NCI-H524 treated with DMSO at 0.1 percent for 48 hours (cell line): Measurements from ENCODE around the gene AAMP.

Experiments
- DNase-seq: peaks from one replicate; lab custom pipeline; 2025; lab: John Stamatoyannopoulos, UW

The AAMP gene

DNA sequence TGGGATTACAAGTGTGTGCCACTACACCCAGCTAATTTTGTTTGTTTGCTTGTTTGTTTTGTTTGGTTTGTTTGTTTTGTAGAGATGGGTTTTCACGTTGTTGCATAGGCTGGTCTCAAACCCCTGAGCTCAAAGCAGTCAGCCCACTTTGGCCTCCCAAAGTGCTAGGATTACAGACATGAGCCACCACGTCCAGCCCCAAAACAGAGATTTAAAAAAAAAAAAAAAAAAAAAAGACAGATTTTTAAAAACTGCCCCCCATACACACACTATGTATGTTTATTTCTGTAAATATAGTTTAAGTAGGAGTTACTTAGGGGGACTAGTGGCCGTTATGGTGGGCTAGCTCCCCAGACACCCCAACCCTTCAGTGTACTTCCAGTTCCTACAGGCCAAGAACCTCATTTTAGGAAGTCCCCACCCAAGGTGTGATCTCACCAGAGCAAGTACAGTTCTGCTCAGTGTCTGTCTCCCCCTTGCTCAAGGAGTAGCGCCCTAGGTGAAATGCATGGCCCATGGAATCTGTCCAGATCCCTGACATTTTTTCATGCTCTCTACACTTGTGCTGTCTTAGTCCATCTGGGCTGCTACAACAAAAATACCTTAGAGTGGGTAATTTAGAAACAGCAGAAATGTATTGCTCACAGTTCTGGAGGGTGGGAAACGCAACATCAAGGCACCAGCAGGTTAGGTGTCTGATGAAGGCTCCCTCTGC is 23.9 kb upstream of the AAMP start:
- no peak for DNase-seq

DNA sequence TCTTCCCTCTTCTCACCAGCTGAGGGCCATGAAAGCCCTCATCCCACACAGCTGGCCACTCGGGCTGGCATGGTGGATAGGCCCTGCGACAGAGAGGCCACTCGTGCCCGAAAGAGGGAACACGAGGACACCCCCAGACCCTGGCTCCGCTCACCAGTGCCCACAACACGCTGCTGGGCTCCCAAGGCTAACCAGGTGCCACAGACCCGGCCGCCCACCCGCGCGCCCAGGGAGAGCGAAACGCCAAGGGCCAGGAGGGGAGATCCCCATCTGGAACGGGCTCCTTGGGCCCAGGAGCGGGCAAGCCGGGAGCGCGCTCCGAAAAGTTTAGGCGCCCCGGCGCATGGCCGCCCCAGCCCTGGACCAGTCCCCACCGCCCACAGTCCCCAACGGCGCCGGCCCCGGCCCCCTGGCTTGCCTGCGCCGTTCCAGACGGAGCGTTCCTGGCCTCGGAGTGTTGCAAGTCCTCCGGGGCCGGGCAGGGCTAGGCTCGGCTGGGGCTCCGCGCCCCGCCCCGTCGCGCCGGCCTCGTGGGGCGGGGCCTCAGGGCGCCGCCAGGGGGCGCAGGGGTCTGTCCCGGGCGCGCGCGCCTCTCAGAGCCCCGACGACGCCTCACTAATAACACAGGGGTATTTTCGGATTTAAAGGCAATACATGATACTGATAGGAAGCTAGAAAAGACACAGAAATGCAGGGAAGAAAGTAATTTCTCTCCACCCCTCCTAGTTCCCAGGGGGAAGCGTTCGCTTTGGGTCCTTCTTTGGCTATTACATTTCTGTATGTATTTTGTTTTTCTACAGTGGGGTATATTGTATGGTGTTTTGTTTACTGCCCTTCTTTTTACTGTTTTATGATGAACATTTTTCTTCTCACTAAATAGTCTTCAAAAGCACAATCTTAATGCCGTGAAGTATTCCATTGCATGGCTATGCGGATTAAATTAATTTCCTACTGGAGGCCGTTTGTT is 22.4 kb upstream of the AAMP start, which contains the start of gene TMBIM1:
Gene TMBIM1 (minus strand): TSS at position 456 of the 967 bp plus-strand sequence. CDS start 10,362 bp downstream, outside the sequence.
- DNase-seq, result no peak

DNA sequence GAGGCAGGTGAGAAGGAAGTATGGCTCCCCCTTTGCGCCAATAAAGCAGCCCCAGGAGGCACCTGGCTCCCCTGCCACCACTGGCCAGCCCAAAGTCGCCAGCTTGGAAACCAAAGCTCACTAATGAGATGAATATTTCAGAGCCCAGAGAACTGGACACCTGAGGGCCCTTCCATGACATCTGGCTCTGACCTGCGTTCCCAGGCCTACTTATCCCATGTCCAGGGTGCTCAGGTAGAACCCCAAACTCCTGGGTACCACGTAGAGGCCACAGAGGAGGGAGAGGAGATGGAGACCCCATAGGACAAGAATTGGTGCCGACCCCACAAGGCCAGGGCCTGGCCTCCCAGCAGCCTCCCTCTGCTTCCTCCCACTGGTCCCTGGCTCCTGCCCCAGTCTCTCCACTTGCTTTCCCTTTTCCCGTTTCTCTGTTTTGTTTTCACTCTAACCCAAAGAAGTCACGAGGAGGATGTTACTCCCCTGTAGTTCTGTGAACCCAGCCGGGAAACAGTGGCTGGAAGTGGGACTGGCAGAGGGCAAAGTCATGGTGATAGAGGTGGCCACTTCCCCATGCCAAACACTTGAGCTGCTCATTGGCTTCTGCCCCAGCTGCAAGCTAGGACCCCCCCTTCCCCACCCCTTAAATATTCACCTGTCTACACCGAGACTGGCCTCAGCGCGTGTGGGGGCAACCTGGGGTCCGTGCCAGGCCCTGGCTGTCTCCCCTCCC is 21.5 kb upstream of the AAMP start:
- DNase-seq, result no peak

DNA sequence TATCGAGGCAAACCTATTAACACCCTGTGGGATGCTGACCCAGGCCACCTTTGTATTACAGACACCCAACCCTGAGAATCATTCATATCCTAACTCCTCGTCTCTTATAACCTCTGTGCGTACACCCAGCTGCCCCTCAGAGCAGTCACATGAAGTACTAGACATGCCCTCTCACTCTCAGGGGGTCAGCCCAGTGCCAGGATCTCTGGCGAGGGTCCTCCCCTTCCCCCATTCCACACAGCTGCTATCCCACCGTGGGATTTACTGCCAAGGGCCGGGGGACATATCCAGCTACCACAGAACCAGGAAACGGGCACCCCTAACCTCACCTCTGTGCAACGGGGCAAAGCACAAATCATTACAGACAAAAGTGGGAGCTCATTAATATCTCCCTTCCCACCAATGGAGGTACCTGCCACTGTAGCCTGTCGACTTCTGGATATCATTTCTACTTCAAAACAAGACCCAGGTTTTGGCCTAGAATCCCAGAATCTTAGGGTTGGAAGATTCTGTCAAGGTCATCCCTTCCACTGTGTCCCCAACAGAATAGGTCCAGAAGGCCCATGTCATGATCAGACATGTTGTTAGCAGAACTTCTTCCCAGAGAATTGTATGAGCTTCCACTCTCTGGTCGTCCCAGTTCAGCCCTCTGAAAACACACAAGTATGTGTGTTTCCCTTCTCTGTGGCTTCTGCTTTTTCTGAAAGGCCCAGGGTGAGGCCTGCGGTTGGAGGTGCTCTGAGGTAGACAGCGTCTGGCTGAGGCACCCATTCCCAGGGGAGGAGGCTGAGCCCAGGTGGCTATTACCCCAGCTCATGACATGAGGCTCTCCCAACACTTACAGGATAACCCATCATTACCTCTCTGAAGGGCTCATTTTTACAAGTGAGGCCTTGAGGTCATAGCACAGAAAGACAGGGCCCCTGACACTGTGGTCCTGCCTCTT is 20.7 kb upstream of the AAMP start:
- no peak for DNase-seq

DNA sequence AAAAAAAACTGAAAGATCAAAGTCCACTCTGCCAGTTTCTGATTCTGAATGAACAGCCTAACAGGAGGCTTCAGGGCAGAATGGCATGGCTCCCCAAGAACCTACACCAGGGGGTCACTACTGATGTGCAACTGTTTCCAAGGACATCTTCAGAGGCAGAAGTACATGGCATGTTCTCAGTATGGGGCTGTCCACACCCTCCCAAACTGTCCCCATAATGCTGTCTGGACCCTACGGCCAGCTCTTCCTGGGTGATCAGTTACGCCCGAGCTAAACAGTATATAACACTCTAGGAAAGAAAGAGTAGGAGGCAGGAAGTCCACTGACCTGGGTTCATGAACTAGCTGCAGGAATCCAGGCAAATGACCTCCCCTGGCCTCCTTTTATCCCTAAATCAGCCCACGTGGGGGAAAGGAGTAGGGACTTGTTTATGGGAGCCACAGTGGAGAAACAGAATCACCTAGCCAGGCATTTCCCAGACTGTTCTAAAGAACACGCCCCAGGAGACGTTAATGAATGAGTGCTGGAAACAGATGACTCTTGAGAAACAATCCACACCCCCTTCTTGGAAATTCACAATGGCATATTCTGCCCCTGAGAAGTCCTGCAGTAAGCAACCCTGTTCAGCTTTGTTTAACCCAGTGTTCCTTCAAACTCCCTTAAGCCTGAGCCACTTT is 19.8 kb upstream of the AAMP start:
- no peak for DNase-seq

DNA sequence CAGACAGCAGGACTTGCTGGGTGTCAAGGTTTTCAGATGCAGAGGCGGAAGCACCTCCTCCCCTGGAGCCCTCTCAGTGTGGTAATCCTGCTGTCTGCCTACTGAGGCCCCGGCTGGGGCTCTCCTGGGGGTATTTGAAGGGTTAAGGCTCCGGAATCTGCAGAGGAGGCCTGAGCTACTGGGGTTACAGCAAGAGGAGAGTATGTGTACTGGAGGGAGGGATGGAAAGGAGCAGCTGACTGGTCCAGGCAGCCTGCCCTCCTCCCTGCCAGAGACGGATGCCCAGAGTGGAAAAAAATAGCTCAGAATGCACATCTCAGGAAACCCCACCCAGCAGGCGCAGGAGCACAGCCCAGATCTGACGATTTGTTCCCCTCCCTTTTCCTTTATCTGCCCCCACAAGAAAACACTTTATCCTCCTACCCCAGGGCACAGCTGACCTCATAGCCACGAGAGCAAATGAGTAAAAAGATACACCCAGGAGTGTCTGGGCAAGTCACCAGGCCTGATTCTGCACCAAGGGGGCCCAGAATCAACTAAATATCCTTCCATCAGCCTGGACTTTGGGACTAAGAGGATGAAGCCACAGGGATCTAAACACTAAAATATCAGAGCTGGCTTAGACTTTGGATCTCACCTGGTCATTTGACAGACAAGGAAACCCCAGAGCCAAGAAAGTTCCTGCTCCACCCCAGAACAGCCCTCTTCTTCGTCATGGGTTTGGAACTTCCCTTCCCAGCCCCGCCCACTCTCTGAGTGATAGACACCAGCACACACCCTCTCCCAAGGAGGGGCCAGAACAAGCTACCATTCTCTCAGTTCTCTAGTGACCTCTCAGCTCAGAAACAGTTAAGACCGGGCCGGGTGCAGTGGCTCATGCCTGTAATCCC is 16.9 kb upstream of the AAMP start:
- no peak for DNase-seq

DNA sequence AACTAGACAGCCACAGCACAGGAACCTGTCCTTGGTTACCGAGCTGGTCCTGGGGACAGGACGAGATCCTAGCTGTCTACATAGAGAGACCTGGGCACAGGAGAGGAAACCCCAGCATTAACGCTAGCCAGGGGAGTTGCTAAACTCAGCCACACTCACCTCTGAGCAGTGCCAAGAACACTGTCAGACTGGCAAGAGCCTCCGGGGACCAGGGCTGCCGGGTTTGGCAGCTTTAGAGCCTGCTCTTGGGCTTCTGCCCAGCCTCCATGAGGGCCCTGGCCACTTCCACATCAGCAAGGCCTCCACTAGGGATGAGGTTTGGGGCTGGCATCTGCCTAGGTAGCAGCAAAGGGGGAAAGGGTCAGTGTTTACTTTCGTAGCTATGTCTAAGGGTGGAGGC is 15.7 kb upstream of the AAMP start:
- DNase-seq, result no peak

DNA sequence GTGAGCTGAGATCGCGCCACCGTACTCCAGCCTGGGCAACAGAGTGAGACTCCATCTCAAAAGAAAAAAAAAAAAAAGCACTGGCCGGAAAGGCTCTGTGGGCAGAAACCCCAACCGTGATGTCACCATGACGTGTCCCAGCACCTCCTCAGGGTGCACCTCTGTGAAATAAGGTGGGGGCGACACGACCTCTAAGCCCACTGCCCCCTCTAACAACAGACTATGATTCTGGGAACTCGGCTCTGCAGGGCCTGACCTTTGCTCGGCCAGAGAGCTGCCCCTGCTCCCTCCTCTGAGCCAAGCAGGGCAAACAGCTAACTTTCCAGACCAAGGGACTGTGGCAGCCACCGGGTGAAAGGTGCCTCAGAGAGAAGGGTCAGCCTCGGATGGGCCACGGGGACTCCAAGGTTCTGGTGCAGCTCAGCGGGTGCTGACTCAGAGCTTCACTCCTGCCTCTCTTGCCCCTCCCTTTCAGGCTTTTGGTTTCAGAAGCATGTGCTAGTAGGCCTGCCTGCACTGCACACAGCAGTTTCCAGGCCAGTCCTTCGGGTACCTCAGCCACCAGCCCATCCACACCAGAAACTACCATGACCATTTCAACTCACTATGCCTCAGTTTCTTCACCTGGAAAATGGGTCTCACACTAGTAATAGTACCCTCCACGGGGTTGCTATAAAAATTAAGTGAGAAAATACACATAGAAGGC is 14.3 kb upstream of the AAMP start:
- no peak for DNase-seq

DNA sequence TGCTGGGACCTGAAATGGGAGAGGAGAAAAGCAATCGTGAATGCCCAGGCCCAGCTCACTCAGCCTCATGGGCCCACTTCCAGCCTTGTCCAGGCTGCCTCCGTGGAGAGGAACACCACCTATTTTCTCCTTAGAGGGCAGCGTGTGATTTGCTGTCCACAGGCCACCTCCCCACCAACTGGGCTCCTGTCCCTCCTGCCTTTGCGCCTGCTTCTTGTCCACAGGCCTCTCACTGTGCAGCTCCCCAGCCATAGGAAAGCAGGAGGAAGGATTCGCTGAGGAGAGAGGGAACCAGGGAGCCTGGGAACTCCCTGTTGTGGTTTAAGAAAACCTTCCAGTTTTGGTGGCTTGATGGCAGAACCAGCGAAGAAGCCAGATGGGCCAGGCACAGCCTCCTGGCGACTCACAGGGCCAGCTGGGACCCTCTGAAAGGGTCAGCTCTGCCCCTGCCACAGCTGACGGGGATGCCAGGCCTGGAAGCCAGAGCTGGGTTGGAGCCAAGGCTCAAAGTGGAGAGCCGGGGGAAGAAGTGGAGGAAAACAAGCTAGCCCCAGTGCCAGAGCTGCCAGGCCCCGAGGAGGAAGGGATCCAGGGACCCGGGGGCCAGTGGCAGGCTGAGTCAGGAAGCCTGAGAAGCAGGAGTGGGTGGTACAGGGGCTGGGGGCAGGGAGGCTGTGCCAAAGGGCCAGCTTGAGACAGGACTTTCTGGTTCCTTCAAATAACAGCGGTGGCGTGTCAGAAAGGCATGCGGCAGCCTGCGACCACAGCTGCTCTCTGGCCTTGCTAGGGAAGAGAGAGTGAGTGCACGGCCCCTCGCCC is 12.4 kb upstream of the AAMP start:
- no peak for DNase-seq

DNA sequence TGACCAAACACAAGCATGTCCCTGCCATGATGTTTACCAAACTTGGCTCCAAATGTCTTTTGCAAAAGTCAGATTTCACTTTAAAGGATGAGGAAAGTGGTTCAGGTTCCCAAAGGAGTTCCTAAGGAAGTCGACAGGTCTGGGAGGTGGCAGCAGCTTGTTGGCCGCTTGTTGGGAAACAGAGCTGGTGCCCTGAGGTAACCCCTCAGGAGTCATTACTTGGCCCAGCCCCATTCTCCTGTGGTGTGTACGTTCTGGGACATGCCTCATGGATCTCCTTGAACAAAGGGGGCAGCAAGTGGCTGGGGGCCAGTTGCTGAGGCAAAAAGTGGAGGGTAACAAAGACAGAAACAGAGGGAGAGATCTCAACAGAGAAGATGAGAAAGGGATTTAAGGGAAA is 11.5 kb upstream of the AAMP start:
- DNase-seq, result no peak

DNA sequence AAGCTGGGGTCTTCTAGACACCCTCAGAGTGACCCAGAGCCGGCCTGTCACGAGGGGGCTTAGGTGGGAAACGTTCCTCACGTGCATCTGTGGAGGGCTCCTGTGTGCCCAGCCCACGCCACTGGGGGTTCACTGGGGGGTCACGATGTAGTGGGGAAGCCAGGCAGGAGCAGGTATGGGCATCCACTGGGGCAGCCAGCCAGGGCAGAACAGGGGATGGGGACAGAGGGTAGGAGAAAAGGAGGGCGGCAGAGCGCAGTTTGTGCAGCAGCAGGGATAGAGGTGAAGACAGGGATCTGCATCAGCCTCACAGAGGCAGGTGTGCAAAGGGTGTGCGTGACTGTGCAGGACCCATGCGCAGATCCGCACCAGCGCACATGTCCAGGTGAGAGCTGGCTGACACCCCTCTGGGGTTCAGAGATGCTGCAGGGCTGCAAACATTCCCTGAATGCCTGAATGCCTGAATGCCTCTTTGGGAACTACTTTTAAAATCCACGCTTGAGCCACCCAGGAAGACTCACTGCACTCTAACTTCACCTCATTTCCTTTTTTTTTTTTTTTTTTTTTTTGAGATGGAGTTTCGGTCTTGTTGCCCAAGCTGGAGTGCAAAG is 10.4 kb upstream of the AAMP start:
- no peak for DNase-seq

DNA sequence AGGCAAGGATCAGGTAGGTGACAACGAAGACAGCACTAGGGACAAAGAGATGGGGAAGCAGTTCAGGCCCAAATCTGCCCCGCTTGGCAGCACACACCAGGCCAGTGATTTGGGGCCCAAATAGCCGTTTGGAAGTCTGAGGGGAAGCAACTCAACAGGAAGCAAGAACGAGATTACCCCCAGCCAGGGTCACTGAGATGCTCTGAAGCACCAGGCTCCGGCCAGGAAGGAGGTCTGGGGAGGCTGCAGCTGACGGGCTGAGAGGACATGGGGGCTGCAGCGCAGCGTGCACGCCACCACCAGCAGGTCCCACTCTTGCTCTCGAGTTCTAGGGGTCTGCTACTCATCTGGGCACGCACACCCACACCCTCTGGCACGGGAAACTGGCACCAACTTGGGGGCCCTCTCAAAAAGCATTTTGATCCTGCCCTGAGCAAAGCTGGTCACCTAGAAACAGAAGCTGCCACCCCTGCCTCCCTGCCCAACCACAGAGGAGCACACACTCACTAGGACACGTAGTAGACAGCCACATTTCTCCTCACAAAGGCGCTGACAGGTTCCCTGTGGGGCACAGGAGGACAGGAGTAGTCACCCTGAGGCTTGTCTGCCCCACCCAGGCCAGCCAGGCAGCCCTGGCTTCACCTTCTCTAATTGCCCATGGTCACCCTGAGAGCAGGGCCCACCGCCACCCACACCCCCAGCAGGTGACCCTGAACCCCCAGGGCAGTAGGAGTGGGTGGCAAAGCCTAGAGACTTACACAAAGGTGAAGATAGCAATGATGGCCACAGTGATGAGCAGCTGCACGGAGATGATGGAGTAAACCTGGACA is 8.8 kb upstream of the AAMP start:
- no peak for DNase-seq

DNA sequence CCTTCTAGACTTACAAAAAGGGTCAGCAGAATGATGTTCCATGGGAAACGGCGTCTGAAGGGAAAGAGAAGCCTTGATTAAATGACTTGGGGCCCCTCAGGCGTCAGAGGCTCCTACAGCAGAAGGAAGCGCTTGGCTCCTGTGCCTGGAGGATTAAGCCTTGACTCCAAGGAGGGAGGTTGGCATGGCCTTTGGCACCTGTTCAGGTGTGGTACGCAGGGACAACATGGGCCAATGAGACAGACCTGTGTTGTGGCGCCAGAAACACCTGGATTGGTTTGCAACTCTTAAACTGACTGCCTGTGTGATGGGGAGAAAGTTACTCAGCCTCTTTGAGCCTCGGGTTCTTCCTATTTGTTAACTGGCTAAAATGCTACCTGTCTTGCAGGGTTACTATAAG is 8.0 kb upstream of the AAMP start:
- DNase-seq, result no peak

DNA sequence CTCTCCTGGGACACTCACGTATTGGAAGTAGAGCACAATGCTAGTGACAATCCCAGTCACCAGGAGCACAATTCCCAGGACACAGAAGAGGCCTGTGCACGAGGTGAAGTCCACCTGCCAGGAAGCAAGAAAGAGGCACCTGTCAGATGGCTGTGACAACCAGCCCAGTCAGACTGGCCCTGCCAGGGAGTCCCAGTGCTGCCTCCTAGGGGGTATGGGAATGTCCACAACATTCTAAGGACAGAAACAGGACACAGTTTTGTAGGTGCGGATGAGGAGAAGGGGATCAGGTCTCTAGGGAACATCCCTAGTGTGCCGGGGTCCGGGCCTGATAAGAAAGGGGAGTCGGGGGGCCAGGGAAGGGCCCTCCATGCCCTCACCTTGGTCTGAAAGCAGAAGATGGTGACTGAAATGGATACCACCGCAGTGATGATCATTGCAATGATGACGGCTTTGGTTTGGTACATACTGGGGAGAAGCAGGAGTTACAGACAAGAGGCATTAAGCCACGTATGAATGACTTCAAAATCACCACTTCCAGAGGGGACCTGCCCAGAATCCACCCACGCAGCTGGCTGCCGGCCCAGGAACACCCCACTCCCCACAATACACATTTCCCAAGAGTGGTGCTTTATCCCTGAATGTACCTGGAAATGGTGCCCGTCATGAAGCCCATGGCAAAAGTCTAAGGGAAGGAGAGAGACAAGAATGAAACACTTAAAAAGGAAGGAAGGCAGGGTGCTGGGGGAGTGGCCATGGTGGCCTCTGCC is 7.2 kb upstream of the AAMP start:
- DNase-seq, result no peak

DNA sequence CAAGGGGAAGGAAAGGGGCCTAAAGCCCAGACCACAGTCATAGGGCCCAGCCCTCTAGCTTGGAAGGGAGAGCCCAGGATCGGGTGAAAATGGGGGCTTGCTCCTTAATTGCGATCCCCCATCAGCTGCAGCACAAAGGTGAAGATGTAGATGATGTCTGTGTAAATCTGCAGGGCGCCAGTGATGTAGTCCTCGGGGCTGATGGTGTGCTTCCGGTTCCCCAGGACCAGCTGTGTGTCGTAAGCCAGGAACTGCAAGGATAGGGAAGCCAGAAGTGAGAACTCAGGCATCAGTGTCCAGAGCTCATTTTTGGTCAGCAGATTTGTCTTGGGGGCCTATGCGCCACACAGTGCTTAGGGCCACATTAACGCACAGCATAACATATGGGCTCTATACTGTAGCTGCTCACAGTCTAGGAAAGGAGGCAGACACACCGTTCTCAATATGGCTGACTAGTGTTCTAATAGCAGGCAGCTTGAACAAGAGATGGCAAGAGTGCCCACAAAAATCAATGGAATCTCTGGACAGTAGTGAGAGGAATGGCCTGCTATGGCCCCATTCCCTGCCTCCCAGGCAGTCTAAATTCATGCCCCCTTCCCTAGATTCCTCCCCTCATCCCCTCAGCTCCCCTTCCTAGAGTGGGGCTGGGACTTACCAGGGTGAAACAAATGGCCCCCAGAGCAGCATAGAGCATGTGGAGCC is 5.6 kb upstream of the AAMP start:
- no peak for DNase-seq
